Epithelial cell of proximal tubule (primary cell): ENCODE results near the gene ZNF547. TPM values are rescaled to one million over a fixed set of nuclear protein-coding genes. Genes with fewer than 3 reads are reported as not detected.
"Not testable (repeated sequence)": the region's sequence is repeated elsewhere in the genome, so short reads cannot be mapped to it uniquely, and the experiment has no call there.

Experiments used
- DNase-seq: peaks from one replicate; pipeline ENCODE4 v3.0.0-alpha.2; 2011; ENCODE audit warnings: low read depth
- H3K4me3 ChIP-seq: 2 replicates; pipeline ENCODE4 v1.5.1; 2011; ENCODE audit warnings: low read depth, mild to moderate bottlenecking, low read length
- total RNA-seq: library from RNA; depleted of rRNA; stranded (reverse); fragments of >200 nt; gene quantifications from 2 replicates; pipeline ENCODE4 v1.2.3, GENCODE V29; 2015
- TF ChIP-seq, protein P1 (sequence below): conservative IDR thresholded peaks from 2 replicates; pipeline ENCODE4 v1.5.1; 2012; ENCODE audit warnings: low read depth, mild to moderate bottlenecking, low read length

ZNF547 gene
- total RNA-seq, 1 donor from 2014 or later, result 1.3 TPM

DNA sequence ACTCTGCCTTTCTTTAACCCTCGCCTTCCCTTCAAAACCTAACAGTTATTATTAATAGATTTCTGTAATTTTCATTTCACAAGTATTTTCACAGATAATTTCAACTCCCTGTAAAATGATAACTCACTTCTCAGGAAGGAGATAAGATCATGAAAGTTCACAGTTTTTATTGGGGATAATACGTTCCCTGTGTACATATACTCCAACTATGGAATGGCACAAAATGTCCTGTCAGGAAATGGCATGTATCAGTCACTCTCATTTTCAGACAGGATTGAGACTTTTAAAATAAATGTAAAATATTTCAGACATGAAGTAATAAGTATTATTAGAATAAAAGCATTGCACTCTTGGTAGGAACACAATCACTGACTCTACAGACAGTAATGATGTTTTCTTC is 932 bp upstream of the ZNF547 start:
- H3K4me3 ChIP-seq, result peak overlapping the region; percentile 89
- TF ChIP-seq, protein P1, sequence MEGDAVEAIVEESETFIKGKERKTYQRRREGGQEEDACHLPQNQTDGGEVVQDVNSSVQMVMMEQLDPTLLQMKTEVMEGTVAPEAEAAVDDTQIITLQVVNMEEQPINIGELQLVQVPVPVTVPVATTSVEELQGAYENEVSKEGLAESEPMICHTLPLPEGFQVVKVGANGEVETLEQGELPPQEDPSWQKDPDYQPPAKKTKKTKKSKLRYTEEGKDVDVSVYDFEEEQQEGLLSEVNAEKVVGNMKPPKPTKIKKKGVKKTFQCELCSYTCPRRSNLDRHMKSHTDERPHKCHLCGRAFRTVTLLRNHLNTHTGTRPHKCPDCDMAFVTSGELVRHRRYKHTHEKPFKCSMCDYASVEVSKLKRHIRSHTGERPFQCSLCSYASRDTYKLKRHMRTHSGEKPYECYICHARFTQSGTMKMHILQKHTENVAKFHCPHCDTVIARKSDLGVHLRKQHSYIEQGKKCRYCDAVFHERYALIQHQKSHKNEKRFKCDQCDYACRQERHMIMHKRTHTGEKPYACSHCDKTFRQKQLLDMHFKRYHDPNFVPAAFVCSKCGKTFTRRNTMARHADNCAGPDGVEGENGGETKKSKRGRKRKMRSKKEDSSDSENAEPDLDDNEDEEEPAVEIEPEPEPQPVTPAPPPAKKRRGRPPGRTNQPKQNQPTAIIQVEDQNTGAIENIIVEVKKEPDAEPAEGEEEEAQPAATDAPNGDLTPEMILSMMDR, result no peak
- DNase-seq, result no peak

DNA sequence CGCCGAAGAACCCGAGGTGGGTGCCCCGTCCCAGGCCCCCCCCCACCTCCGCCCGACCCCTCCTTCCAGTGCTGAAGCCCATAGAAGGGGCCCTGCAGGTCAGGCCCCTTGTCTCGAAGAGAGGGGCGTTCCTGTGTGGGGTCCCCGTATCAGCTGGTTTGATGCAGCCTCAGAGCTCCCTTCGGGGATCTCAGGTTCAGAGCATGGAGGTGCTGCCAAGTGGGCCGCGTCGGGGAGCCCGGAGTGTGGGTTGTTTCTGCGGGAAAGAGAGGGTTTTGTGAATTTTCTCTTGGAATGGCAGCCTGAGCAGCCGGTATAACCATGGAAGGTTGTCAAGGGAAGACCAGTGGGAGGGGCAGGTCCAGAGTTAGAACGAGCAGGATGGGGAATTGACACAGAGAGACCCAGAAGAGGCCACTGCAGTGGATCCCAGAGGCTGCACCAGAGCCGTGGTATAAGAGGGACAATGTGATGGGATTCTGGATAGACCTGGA is 384 bp downstream of the ZNF547 start:
- TF ChIP-seq, protein P1, result no peak
- DNase-seq, result no peak
- peak overlapping the region; percentile 89 for H3K4me3 ChIP-seq

DNA sequence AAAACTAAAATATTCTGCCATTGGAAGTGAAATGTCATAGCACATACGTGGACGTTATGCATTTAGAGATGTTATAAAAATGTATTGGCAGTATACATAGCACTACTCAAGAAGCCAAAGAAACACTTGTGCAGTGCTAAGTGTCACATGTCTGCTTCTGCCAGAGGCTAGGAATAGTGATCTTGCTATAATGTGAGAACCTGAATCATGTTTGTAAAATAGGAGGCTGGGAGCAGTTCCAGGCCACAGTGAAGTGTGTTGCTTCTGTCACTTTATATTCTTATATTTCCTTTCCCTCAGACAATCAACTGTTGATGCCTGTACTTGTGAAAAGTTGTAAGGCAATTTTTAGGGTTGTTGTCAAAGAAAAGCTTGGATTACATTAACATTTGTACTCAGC is 3.4 kb downstream of the ZNF547 start:
- no peak overlapping the region for H3K4me3 ChIP-seq
- no peak for DNase-seq
- TF ChIP-seq, protein P1, result no peak

DNA sequence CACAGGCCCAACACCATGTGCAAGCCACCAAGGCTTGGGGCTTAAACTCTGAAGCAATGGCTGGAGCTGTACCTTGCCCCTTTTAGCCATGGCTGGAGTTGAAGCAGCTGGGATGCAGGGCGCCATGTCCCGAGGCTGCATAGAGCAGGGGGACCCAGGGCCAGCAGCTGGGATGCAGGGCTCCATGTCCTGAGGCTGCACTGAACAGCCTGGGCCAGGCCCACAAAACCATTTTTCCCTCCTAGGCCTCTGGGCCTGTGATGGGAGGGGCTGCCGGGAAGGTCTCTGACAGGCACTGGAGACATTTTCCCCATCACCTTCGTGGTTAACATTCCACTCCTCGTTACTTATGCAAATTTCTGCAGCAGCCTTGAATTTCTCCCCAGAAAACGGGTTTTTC is 10.8 kb downstream of the ZNF547 start:
- TF ChIP-seq, protein P1, result no peak
- H3K4me3 ChIP-seq, result no peak overlapping the region
- DNase-seq, result no peak

DNA sequence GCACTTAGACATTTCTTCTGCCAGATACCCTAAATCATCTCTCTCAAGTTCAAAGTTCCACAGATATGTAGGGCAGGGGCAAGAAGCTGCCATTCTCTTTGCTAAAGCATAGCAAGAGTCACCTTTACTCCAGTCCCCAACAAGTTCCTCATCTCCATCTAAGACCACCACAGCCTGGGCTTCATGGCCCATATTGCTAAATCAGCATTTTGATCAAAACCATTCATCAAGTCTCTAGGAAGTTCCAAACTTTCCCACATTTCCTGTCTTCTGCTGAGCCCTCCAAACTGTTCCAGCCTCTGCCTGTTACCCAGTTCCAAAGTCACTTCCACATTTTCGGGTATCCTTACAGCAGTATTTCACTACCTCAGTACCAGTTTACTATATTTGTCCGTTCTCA is 11.3 kb downstream of the ZNF547 start:
- DNase-seq, result not testable (repeated sequence)

DNA sequence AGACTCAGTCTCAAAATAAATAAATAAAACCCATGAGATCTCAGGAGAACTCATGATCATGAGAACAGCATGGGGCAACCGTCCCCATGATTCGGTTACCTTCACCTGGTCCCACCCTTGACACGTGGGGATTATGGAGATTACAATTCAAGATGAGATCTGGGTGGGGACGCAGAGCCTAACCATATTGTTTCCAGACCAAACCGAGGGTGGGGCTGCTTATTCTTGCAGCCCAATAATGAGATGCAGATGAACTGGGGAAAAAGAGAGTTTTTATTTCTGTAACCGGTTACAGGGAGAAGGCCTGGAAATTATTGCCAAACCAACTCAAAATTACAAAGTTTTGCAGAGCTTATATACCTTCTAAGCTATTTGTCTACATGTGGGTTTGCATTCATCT is 12.8 kb downstream of the ZNF547 start:
- DNase-seq, result no peak
- TF ChIP-seq, protein P1, result no peak
- no peak overlapping the region for H3K4me3 ChIP-seq

More for the DNA sequence above, 11.3 kb downstream of the ZNF547 start:
- not testable (repeated sequence) for H3K4me3 ChIP-seq

DNA sequence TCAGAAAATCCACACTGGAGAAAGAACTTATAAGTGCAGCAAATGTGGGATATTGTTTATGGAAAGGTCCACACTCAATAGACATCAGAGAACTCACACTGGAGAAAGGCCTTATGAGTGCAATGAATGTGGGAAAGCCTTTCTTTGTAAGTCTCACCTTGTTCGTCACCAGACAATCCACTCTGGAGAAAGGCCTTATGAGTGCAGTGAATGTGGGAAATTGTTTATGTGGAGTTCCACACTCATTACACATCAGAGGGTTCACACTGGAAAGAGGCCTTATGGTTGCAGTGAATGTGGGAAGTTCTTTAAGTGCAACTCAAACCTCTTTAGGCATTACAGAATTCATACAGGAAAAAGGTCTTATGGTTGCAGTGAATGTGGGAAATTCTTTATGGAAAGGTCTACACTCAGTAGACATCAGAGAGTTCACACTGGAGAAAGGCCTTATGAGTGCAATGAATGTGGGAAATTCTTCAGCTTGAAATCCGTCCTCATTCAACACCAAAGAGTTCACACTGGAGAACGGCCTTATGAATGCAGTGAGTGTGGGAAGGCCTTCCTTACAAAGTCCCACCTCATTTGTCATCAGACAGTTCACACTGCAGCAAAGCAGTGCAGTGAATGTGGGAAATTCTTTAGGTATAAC is 14.3 kb downstream of the ZNF547 start:
- TF ChIP-seq, protein P1, result no peak
- no peak for DNase-seq
- no peak overlapping the region for H3K4me3 ChIP-seq
